ENCODE measurements around the gene TIMM23. TPM values are rescaled to one million over a fixed set of nuclear protein-coding genes. Genes with fewer than 3 reads are reported as not detected.
"Not testable (repeated sequence)": the region's sequence is repeated elsewhere in the genome, so short reads cannot be mapped to it uniquely, and the experiment has no call there.

The TIMM23 gene
- total RNA-seq, 1 donor from 2014 or later, result 56.0 TPM

DNA sequence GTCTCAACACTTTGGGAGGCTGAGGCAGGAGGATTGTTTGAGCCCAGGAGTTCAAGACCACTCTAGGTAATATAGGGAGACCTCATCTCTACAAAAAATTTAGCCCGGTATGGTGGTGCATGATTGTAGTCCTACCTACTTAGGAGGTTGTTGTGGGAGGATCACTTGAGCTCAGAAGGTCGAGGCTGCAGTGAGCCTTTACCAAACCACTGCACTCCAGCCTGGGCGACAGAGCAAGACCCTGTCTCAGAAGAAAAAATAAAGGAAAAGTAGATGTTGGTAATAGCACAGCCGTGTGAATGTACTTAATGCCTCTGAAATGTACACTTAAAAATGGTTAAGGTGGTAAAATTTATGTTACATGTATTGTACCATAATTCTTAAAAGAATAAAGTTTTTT lies 25.3 kb downstream of the TIMM23 start:
- H3K4me3 Mint-ChIP-seq (ENCODE audit: unreplicated experiment), result no peak overlapping the region
- peaks cover 9% of the 10 kb centered on the region for H3K36me3 Mint-ChIP-seq (ENCODE audit: unreplicated experiment)
- H3K27me3 Mint-ChIP-seq (ENCODE audit: unreplicated experiment), result peaks cover 2% of the 10 kb centered on the region
- H3K4me1 Mint-ChIP-seq (ENCODE audit: low read depth, unreplicated experiment), result no peaks in the 10 kb centered on the region
- no peaks in the 10 kb centered on the region for H3K9me3 Mint-ChIP-seq (ENCODE audit: unreplicated experiment)
- no peak for DNase-seq
- TF ChIP-seq CTCF (IDR thresholded peaks at IDR 0.05; ENCODE audit: partially characterized antibody, unreplicated experiment), result no peak
- no peak overlapping the region for H3K27ac Mint-ChIP-seq (ENCODE audit: unreplicated experiment)

GRCh38 chr10:45997994-45998763 lies 25.9 kb downstream of the TIMM23 start:
- Mint-ChIP-seq H3K4me1 (ENCODE audit: low read depth, unreplicated experiment) (no peaks in the 10 kb centered on the region), H3K4me3 (ENCODE audit: unreplicated experiment) (no peak overlapping the region), H3K9me3 (ENCODE audit: unreplicated experiment) (no peaks in the 10 kb centered on the region), H3K36me3 (ENCODE audit: unreplicated experiment) (peaks cover 11% of the 10 kb centered on the region), H3K27me3 (ENCODE audit: unreplicated experiment) (peaks cover 2% of the 10 kb centered on the region), H3K27ac (ENCODE audit: unreplicated experiment) (no peak overlapping the region)
- TF ChIP-seq CTCF (IDR thresholded peaks at IDR 0.05; ENCODE audit: partially characterized antibody, unreplicated experiment), result no peak
- no peak for DNase-seq

DNA sequence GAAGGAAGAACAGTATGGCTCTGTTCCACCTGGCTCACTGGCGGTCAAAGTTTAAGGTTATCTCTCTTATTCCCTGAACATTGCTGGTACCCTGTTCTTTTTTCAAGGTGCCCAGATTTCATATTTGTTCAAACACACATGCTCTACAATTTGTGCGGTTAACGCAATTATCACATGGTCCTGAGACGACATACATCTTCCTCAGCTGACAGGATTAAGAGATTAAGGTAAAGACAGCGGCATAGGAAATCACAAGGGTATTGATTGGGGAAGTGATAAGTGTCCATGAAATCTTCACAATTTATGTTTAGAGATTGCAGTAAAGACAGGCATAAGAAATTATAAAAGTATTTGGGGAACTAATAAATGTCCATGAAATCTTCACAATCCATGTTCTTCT lies 27.7 kb downstream of the TIMM23 start:
- H3K4me1 Mint-ChIP-seq (ENCODE audit: low read depth, unreplicated experiment); H3K9me3 Mint-ChIP-seq (ENCODE audit: unreplicated experiment); DNase-seq; H3K27ac Mint-ChIP-seq (ENCODE audit: unreplicated experiment); H3K4me3 Mint-ChIP-seq (ENCODE audit: unreplicated experiment); H3K27me3 Mint-ChIP-seq (ENCODE audit: unreplicated experiment): not testable (repeated sequence)
- peaks cover 14% of the 10 kb centered on the region for H3K36me3 Mint-ChIP-seq (ENCODE audit: unreplicated experiment)

GRCh38 chr10:46000538-46000937 lies 28.2 kb downstream of the TIMM23 start:
- no peaks in the 10 kb centered on the region for H3K4me1 Mint-ChIP-seq (ENCODE audit: low read depth, unreplicated experiment)
- peaks cover 2% of the 10 kb centered on the region for H3K27me3 Mint-ChIP-seq (ENCODE audit: unreplicated experiment)
- H3K27ac Mint-ChIP-seq (ENCODE audit: unreplicated experiment), result no peak overlapping the region
- H3K36me3 Mint-ChIP-seq (ENCODE audit: unreplicated experiment), result peaks cover 14% of the 10 kb centered on the region
- DNase-seq, result no peak
- H3K9me3 Mint-ChIP-seq (ENCODE audit: unreplicated experiment), result peaks cover 2% of the 10 kb centered on the region
- no peak overlapping the region for H3K4me3 Mint-ChIP-seq (ENCODE audit: unreplicated experiment)
- no peak for TF ChIP-seq CTCF (IDR thresholded peaks at IDR 0.05; ENCODE audit: partially characterized antibody, unreplicated experiment)

- TF ChIP-seq CTCF (IDR thresholded peaks at IDR 0.05; ENCODE audit: partially characterized antibody, unreplicated experiment), result no peak
- Mint-ChIP-seq H3K9me3 (ENCODE audit: unreplicated experiment) (peaks cover 2% of the 10 kb centered on the region), H3K27me3 (ENCODE audit: unreplicated experiment) (peaks cover 2% of the 10 kb centered on the region), H3K27ac (ENCODE audit: unreplicated experiment) (no peak overlapping the region), H3K4me1 (ENCODE audit: low read depth, unreplicated experiment) (no peaks in the 10 kb centered on the region), H3K36me3 (ENCODE audit: unreplicated experiment) (peaks cover 14% of the 10 kb centered on the region), H3K4me3 (ENCODE audit: unreplicated experiment) (no peak overlapping the region)
- DNase-seq, result no peak
Observed at GRCh38 chr10:46001187-46001756, 29.0 kb downstream of the TIMM23 start.

GRCh38 chr10:46002189-46002687 lies 29.9 kb downstream of the TIMM23 start:
- H3K9me3 Mint-ChIP-seq (ENCODE audit: unreplicated experiment); H3K4me3 Mint-ChIP-seq (ENCODE audit: unreplicated experiment); H3K27ac Mint-ChIP-seq (ENCODE audit: unreplicated experiment); DNase-seq; H3K4me1 Mint-ChIP-seq (ENCODE audit: low read depth, unreplicated experiment); H3K27me3 Mint-ChIP-seq (ENCODE audit: unreplicated experiment): not testable (repeated sequence)
- H3K36me3 Mint-ChIP-seq (ENCODE audit: unreplicated experiment), result peaks cover 14% of the 10 kb centered on the region

Data from glutamatergic neuron (in vitro differentiated cells).